Activated naive CD4-positive, alpha-beta T cell treated with anti-CD3 and anti-CD28 coated beads for 36 hours (primary cell): ENCODE results near the gene PCDHB12. TPM values are rescaled to one million over a fixed set of nuclear protein-coding genes. Genes with fewer than 3 reads are reported as not detected.
"Not testable (repeated sequence)": the region's sequence is repeated elsewhere in the genome, so short reads cannot be mapped to it uniquely, and the experiment has no call there.

Experiments used
- CTCF ChIA-PET: fragments of 350-600 bp; sonication (Branson Sonifier 250); formaldehyde crosslinking; loops from one replicate; lab custom pipeline; 2021; ENCODE audit warnings: antibody characterized with exemption; lab: Charles Lee
- DNase-seq: peaks from one replicate; pipeline ENCODE4 v3.0.0-alpha.2; 2020
- H3K27ac Mint-ChIP-seq: one replicate; pipeline ENCODE4 v1.8.0; 2021; ENCODE audit warnings: mild to moderate bottlenecking, mixed read lengths
- H3K27me3 Mint-ChIP-seq: one replicate; pipeline ENCODE4 v1.8.0; 2021; ENCODE audit warnings: low read depth, mixed read lengths
- H3K36me3 Mint-ChIP-seq: one replicate; pipeline ENCODE4 v1.8.0; 2021; ENCODE audit warnings: low read depth, mixed read lengths
- H3K4me1 Mint-ChIP-seq: one replicate; pipeline ENCODE4 v1.8.0; 2021; ENCODE audit warnings: low read depth, mixed read lengths
- H3K4me3 Mint-ChIP-seq: one replicate; pipeline ENCODE4 v1.8.0; 2021; ENCODE audit warnings: mild to moderate bottlenecking, moderate library complexity, mixed read lengths
- H3K9me3 Mint-ChIP-seq: one replicate; pipeline ENCODE4 v1.8.0; 2021; ENCODE audit warnings: mixed read lengths
- intact Hi-C: fragments of 100-400 bp; cut with micrococcal nuclease; formaldehyde crosslinking; loops from one replicate; pipeline ENCODE4 v1.15.1; 2023
- total RNA-seq, 2 experiments: library from RNA; stranded (reverse); gene quantifications; one replicate each; pipeline ENCODE4 v1.2.3, GENCODE V29; 2021

Gene PCDHB12
- total RNA-seq, 2 experiments from 2014 or later, result not detected

DNA sequence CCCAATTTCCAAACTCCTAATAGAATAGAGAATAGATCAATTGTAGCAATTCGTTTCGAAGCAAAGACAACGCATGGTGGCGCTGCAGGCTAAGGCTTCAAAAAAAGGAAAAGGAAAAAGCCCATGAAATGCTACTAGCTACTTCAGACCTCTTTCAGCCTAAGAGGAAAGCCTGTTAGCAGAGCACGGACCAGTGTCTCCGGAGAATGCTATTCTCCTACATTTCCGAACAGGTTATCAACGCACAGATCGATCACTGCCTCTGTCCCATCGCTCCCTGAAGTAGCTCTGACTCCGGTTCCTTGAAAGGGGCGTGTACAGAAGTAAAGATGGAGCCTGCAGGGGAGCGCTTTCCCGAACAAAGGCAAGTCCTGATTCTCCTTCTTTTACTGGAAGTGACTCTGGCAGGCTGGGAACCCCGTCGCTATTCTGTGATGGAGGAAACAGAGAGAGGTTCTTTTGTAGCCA, 36.8 kb downstream of the PCDHB12 start, which contains the start of gene PCDHB15:
Gene PCDHB15 (plus strand): TSS at position 146 of the 468 bp plus-strand sequence. CDS start 184 bp downstream, at position 330.
- intact Hi-C loops, result no loop called here
- Mint-ChIP-seq H3K9me3 (peaks cover 61% of the 10 kb centered on the region), H3K27me3 (peaks cover 48% of the 10 kb centered on the region), H3K27ac (no peak within 1 kb of the TSS), H3K36me3 (peaks cover 40% of the 10 kb centered on the region), H3K4me3 (peak within 1 kb of the TSS; percentile 27), H3K4me1 (no peaks in the 10 kb centered on the region)
- DNase-seq, result peak; percentile 44
- CTCF ChIA-PET, result interaction anchor here (1.1 kb wide), 1 partner anchor 11 kb away, joined by 4 read pairs; no protein-coding TSS in a partner anchor

DNA sequence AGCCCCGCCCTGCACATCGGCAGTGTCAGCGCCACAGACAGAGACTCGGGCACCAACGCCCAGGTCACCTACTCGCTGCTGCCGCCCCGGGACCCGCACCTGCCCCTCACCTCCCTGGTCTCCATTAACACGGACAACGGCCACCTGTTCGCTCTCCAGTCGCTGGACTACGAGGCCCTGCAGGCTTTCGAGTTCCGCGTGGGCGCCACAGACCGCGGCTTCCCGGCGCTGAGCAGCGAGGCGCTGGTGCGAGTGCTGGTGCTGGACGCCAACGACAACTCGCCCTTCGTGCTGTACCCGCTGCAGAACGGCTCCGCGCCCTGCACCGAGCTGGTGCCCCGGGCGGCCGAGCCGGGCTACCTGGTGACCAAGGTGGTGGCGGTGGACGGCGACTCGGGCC, 38.5 kb downstream of the PCDHB12 start:
- Mint-ChIP-seq H3K27me3 (peaks cover 36% of the 10 kb centered on the region), H3K9me3 (peaks cover 53% of the 10 kb centered on the region), H3K36me3 (peaks cover 30% of the 10 kb centered on the region)
- H3K4me3 Mint-ChIP-seq, H3K27ac Mint-ChIP-seq, DNase-seq, intact Hi-C loops, CTCF ChIA-PET, H3K4me1 Mint-ChIP-seq: not testable (repeated sequence)

DNA sequence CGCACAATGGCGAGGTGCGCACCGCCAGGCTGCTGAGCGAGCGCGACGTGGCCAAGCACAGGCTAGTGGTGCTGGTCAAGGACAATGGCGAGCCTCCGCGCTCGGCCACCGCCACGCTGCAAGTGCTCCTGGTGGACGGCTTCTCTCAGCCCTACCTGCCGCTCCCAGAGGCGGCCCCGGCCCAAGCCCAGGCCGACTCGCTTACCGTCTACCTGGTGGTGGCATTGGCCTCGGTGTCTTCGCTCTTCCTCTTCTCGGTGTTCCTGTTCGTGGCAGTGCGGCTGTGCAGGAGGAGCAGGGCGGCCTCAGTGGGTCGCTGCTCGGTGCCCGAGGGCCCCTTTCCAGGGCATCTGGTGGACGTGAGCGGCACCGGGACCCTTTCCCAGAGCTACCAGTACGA, 38.9 kb downstream of the PCDHB12 start:
- Mint-ChIP-seq H3K9me3 (peaks cover 55% of the 10 kb centered on the region), H3K36me3 (peaks cover 27% of the 10 kb centered on the region), H3K27me3 (peaks cover 31% of the 10 kb centered on the region)
- H3K4me3 Mint-ChIP-seq, DNase-seq, H3K27ac Mint-ChIP-seq, CTCF ChIA-PET, intact Hi-C loops, H3K4me1 Mint-ChIP-seq: not testable (repeated sequence)

DNA sequence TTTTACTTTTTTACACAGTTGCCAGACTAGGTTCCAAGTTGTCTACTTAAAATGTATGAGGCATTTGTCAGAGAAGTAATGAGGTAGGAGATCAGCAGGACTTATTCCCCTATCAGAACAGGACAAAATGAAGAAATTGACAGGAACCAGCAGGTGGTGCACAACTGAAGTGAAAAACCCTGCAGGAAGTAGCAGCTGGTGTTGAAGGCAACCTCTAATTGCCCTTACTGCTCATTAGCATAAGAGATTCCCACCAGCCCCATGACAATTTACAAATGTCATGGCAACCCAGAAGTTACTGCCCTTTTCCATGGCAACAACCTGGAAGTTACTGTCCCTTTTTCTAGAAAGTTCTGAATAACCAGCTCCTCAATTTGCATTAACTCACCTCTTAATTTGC, 42.1 kb downstream of the PCDHB12 start:
- Mint-ChIP-seq H3K27ac (no peak overlapping the region), H3K9me3 (peaks cover 57% of the 10 kb centered on the region), H3K36me3 (peaks cover 15% of the 10 kb centered on the region), H3K4me3 (no peak overlapping the region), H3K4me1 (no peaks in the 10 kb centered on the region), H3K27me3 (peaks cover 7% of the 10 kb centered on the region)
- intact Hi-C loops, result no loop called here
- CTCF ChIA-PET, result interaction anchor here (0.6 kb wide), 1 partner anchor 979 kb away, joined by 5 read pairs; no protein-coding TSS in a partner anchor
- DNase-seq, result no peak

DNA sequence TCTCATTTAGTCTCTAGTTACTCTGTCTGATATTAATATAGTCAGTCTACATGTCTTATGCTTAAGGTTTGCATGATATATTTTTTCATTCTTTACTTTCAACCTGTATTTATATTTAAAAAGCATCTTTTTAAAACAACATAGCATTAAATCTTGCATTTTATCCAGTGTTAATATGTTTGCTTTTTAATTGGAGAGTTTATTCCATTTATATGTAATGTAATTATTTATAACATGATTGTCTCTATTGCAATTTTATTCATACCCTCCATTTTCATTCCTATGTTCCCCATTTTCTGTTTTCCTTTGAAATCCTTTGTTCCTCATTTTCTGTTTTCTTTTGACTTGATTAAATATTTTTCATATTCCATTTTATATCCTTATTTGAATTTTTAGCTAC, 49.9 kb downstream of the PCDHB12 start:
- CTCF ChIA-PET, result no interaction called here
- intact Hi-C loops, result no loop called here
- Mint-ChIP-seq H3K36me3 (peaks cover 34% of the 10 kb centered on the region), H3K4me3 (no peak overlapping the region), H3K9me3 (peaks cover 68% of the 10 kb centered on the region), H3K4me1 (no peaks in the 10 kb centered on the region), H3K27ac (no peak overlapping the region), H3K27me3 (no peaks in the 10 kb centered on the region)
- no peak for DNase-seq

DNA sequence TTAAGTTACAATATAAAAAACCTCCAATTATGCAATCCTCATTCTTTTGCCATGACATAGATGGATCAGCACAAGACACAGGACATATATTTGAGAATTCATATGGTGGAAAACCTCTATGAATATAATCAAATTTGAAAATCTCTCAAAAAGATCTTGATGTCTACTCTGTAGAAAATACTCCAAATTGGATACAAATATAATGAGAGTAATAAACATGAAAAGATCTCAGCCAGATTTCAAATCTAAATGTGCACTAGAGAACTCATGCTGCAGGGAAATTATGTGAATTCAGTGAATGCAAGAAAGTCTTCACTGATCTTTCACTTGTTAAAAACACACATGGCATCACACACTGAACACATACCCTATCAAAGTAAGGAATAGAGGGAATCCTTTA, 50.4 kb downstream of the PCDHB12 start:
- no peak overlapping the region for H3K27ac Mint-ChIP-seq
- H3K9me3 Mint-ChIP-seq, result peaks cover 72% of the 10 kb centered on the region
- no peak overlapping the region for H3K4me3 Mint-ChIP-seq
- no peak for DNase-seq
- no peaks in the 10 kb centered on the region for H3K27me3 Mint-ChIP-seq
- H3K4me1 Mint-ChIP-seq, result no peaks in the 10 kb centered on the region
- CTCF ChIA-PET, result no interaction called here
- intact Hi-C loops, result no loop called here
- peaks cover 35% of the 10 kb centered on the region for H3K36me3 Mint-ChIP-seq

DNA sequence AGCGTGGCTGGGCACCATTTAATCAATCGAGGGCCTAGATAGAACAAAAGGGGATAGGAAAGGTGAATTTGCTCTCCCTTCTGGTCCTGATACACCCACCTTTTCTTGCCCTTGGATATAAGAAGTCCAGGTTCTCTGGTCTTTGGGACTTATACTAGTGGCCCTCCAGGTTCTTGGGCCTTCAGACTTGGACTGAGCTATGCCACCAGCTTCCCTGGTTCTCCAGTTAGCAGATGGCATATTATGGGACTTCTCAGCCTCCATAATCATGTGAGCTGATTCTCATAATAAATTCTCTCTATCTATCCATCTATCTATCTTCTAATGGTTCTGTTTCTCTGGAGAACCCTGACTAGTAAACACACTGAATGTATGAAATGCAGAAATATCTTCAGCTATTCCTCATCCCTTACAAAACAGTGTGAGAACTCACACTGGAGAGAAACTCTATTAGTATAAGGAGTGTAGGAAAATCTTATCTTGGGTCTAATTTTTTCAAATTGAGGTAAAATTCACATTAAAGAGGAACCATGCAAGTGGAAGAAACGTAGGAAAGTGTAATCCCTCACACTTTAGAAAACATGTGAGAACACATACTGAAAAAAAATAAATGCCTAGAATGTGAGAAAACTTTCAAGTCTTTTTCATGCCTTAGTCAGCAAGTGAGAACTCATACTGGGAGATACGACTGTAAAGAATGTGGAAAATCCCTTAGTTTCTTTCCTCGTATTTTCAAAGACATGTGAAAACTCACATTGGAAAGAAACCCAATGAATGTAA, 52.1 kb downstream of the PCDHB12 start:
- DNase-seq, result no peak
- Mint-ChIP-seq H3K9me3 (peaks cover 70% of the 10 kb centered on the region), H3K27ac (no peak overlapping the region), H3K4me3 (no peak overlapping the region), H3K4me1 (no peaks in the 10 kb centered on the region), H3K36me3 (peaks cover 33% of the 10 kb centered on the region), H3K27me3 (no peaks in the 10 kb centered on the region)
- CTCF ChIA-PET, result no interaction called here
- intact Hi-C loops, result no loop called here

DNA sequence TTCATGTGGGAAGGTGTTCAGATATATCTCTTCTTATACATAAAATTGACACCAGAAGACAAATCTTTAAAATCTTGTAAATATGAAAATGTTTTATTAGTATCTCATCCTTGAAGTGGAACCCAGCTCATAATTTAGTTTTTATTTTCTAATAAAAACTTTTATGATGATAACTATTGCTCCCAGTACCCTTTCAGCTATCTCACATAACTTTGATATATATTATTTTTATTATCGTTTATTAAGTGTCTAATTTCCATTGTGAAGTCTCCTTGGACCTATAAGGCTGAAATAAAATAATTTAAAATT, 52.7 kb downstream of the PCDHB12 start:
- Mint-ChIP-seq H3K27me3 (no peaks in the 10 kb centered on the region), H3K9me3 (peaks cover 74% of the 10 kb centered on the region), H3K4me3 (no peak overlapping the region), H3K27ac (no peak overlapping the region), H3K36me3 (peaks cover 37% of the 10 kb centered on the region), H3K4me1 (no peaks in the 10 kb centered on the region)
- DNase-seq, result no peak
- CTCF ChIA-PET, result no interaction called here
- intact Hi-C loops, result no loop called here

Other genes with a start within 250 kb of the PCDHB12 start
- not detected for gene PCDHAC2, start 242.2 kb upstream of the PCDHB12 start, total RNA-seq
- not detected for gene PCDHB1, start 157.3 kb upstream of the PCDHB12 start, total RNA-seq
- not detected for gene PCDHB2, start 114.1 kb upstream of the PCDHB12 start, total RNA-seq
- not detected for gene PCDHB3, start 108.2 kb upstream of the PCDHB12 start, total RNA-seq
- gene PCDHB4, start 86.9 kb upstream of the PCDHB12 start, total RNA-seq, result not detected
- not detected for gene PCDHB5, start 73.5 kb upstream of the PCDHB12 start, total RNA-seq
- gene PCDHB6, start 58.7 kb upstream of the PCDHB12 start, total RNA-seq, result not detected
- gene PCDHB7, start 36.1 kb upstream of the PCDHB12 start, total RNA-seq, result not detected
- not detected for gene PCDHB8, start 30.9 kb upstream of the PCDHB12 start, total RNA-seq
- not detected for gene PCDHB16, start 26.3 kb upstream of the PCDHB12 start, total RNA-seq
- not detected for gene PCDHB9, start 21.6 kb upstream of the PCDHB12 start, total RNA-seq
- not detected for gene PCDHB10, start 16.4 kb upstream of the PCDHB12 start, total RNA-seq
- not detected for gene PCDHB11, start 9.1 kb upstream of the PCDHB12 start, total RNA-seq
- not detected for gene PCDHB13, start 5.2 kb downstream of the PCDHB12 start, total RNA-seq
- gene PCDHB14, start 14.6 kb downstream of the PCDHB12 start, total RNA-seq, result not detected
- gene PCDHB15, start 36.7 kb downstream of the PCDHB12 start, total RNA-seq, result not detected
- not detected for gene SLC25A2, start 95.3 kb downstream of the PCDHB12 start, total RNA-seq
- 10 to 100 TPM; 57.0 to 57.9 TPM for gene TAF7, start 112.1 kb downstream of the PCDHB12 start, total RNA-seq
- not detected for gene PCDHGA1, start 121.8 kb downstream of the PCDHB12 start, total RNA-seq
- gene PCDHGA2, start 130.0 kb downstream of the PCDHB12 start, total RNA-seq, result not detected
- gene PCDHGA3, start 135.1 kb downstream of the PCDHB12 start, total RNA-seq, result not detected
- gene PCDHGB1, start 141.4 kb downstream of the PCDHB12 start, total RNA-seq, result not detected
- not detected for gene PCDHGA4, start 146.3 kb downstream of the PCDHB12 start, total RNA-seq
- gene PCDHGB2, start 151.3 kb downstream of the PCDHB12 start, total RNA-seq, result not detected
- under 1 TPM in 1 of 2 experiments, not detected in 1; 0.05 TPM for gene PCDHGA5, start 155.4 kb downstream of the PCDHB12 start, total RNA-seq
- gene PCDHGB3, start 161.5 kb downstream of the PCDHB12 start, total RNA-seq, result under 1 TPM in 1 of 2 experiments, not detected in 1; 0.07 TPM
- gene PCDHGA6, start 165.2 kb downstream of the PCDHB12 start, total RNA-seq, result under 1 TPM; 0.05 to 0.07 TPM
- gene PCDHGA7, start 174.0 kb downstream of the PCDHB12 start, total RNA-seq, result not detected
- gene PCDHGB4, start 179.0 kb downstream of the PCDHB12 start, total RNA-seq, result not detected
- gene PCDHGA8, start 183.9 kb downstream of the PCDHB12 start, total RNA-seq, result not detected
- under 1 TPM in 1 of 2 experiments, not detected in 1; 0.12 TPM for gene PCDHGB5, start 189.2 kb downstream of the PCDHB12 start, total RNA-seq
- under 1 TPM in 1 of 2 experiments, not detected in 1; 0.07 TPM for gene PCDHGA9, start 194.1 kb downstream of the PCDHB12 start, total RNA-seq
- gene PCDHGB6, start 199.3 kb downstream of the PCDHB12 start, total RNA-seq, result under 1 TPM in 1 of 2 experiments, not detected in 1; 0.05 TPM
- gene PCDHGA10, start 204.3 kb downstream of the PCDHB12 start, total RNA-seq, result under 1 TPM in 1 of 2 experiments, not detected in 1; 0.05 TPM
- gene PCDHGB7, start 209.0 kb downstream of the PCDHB12 start, total RNA-seq, result not detected
- under 1 TPM; 0.10 to 0.17 TPM for gene PCDHGA11, start 212.3 kb downstream of the PCDHB12 start, total RNA-seq
- gene PCDHGA12, start 221.8 kb downstream of the PCDHB12 start, total RNA-seq, result not detected